Ectodermal cell (in vitro differentiated cells): ENCODE results near the gene LMTK3.

ENCODE experiments used
- H3K27ac ChIP-seq: 2 replicates; pipeline ENCODE4 v1.7.0; 2013; ENCODE audit warnings: mild to moderate bottlenecking, low read depth, low read length; ENCODE audit not compliant: insufficient read depth, poor library complexity, severe bottlenecking
- H3K27me3 ChIP-seq: 2 replicates; pipeline ENCODE4 v1.7.0; 2013; ENCODE audit warnings: mild to moderate bottlenecking, low read length; ENCODE audit not compliant: insufficient read depth, control insufficient read depth, poor library complexity, severe bottlenecking
- H3K36me3 ChIP-seq: one replicate; pipeline ENCODE4 v1.7.0; 2013; ENCODE audit warnings: low read length; ENCODE audit not compliant: control insufficient read depth, insufficient read depth
- H3K4me1 ChIP-seq: one replicate; pipeline ENCODE4 v1.7.0; 2013; ENCODE audit warnings: low read length; ENCODE audit not compliant: control insufficient read depth, insufficient read depth
- H3K4me3 ChIP-seq: 2 replicates; pipeline ENCODE4 v1.7.0; 2013; ENCODE audit warnings: low read depth, low read length, control low read depth; ENCODE audit not compliant: insufficient read depth
- H3K9me3 ChIP-seq: 2 replicates; pipeline ENCODE4 v1.7.0; 2013; ENCODE audit warnings: mild to moderate bottlenecking, low read length, moderate library complexity; ENCODE audit not compliant: control insufficient read depth
- WGBS, 2 experiments: methylation state at CpG; one replicate each; pipeline ENCODE4 v1.1.7; 2013; ENCODE audit warnings: missing lambda C conversion rate in 2 of 2; 5-methylcytosine and 5-hydroxymethylcytosine counted together

The LMTK3 gene

GRCh38 chr19:48518207-48518606 is 6.6 kb upstream of the LMTK3 start:
- no peaks in the 10 kb centered on the region for H3K4me1 ChIP-seq

DNA sequence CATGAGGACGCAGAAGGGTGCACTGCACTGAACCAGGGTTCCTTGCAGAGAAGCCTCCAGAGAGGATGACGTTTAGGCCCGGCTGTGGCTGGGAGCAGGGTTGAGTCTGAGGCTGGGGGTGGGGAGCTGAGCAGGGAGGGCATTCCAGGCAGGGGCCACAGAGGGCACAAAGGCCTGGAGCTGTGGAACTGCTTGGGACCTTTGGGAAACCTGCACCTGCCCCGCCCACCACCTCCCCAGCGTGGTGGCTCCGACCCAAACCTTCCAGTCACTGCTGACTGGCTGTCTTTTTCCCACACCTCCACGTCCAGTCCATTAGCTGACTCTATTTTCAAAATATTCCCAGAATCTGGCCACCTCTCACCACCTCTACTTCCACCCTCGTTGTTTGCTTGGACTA is 4.9 kb upstream of the LMTK3 start:
- H3K36me3 ChIP-seq = no peaks in the 10 kb centered on the region
- WGBS, 2 experiments = 84 to 85% methylated on average over 8 of the region's 8 CpGs

More at GRCh38 chr19:48518207-48518606, 6.6 kb upstream of the LMTK3 start:
- Histone ChIP-seq H3K27ac (peak overlapping the region; percentile 26), H3K36me3 (no peaks in the 10 kb centered on the region), H3K27me3 (peaks cover 4% of the 10 kb centered on the region), H3K9me3 (no peaks in the 10 kb centered on the region), H3K4me3 (no peak overlapping the region)
- 83 to 86% methylated on average over 3 of the region's 3 CpGs for WGBS, 2 experiments

DNA sequence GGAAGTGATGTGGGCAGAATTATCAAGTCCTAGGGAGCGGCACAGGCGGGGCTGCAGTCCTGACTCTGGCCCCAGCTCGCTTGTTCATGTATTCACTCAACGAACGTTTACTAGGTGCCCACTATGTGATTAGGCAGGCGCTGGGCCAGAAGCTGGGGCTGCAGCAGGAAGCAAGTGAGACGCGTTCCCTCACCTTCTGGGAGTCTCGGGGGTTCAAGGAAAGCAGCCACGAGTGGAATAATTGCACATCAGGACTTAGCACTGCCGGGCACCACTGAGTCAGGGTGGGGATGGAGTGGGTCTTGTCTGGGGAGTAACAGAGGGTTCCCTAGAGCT is 2.5 kb upstream of the LMTK3 start:
- Histone ChIP-seq H3K36me3 (no peaks in the 10 kb centered on the region), H3K27ac (no peak overlapping the region), H3K4me1 (peaks cover 3% of the 10 kb centered on the region), H3K4me3 (peak overlapping the region; percentile 76), H3K27me3 (peaks cover 25% of the 10 kb centered on the region), H3K9me3 (no peaks in the 10 kb centered on the region)
- 69 to 70% methylated on average over 11 of the region's 11 CpGs for WGBS, 2 experiments

More for the DNA sequence above, 4.9 kb upstream of the LMTK3 start:
- H3K4me3 ChIP-seq = no peak overlapping the region
- H3K4me1 ChIP-seq = peaks cover 3% of the 10 kb centered on the region
- no peak overlapping the region for H3K27ac ChIP-seq
- peaks cover 21% of the 10 kb centered on the region for H3K27me3 ChIP-seq
- H3K9me3 ChIP-seq = no peaks in the 10 kb centered on the region

DNA sequence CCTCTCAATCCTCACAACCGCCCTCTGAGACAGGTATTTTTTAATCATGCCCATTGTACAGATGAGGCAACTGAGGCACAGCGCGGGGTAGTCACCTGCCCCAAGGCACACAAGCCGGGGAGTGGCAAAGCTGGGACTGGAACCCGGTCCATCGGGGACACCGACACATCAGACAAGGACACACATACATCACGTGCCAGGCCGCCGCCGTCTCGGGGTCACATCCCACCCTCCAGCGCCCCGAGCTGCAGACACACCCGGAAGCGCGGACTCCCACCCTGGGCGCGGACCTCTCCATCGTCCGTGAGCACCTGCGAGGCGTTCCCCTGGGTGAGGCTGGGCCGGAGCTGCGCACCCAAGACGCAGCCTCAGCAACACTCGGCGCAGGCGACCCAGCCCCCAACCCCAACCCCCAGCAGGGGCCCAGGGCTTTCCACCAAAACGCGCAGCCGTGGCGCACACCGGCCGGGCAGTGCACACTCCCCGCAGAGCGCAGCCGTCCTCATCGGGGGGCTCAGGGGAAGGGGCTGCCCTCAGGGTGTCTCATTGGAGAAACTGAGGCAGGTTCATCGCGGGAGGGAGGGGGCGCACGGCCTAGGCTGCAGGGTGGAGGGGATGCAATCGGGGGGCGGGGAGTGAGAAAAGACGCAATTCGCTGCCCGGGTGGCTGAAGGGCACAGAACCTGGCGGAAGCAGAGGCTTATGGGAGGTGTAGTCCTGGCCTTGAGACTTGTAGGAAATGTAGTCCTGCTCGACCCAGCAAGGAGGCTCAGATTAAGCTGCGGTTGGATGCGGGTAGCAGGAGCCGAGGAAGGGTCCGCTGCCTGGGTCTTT is 1.9 kb upstream of the LMTK3 start:
- Histone ChIP-seq H3K4me3 (peak overlapping the region; percentile 76), H3K36me3 (no peaks in the 10 kb centered on the region), H3K4me1 (peaks cover 3% of the 10 kb centered on the region), H3K27ac (no peak overlapping the region), H3K27me3 (peaks cover 25% of the 10 kb centered on the region), H3K9me3 (no peaks in the 10 kb centered on the region)
- 7% methylated on average over 54 of the region's 54 CpGs for WGBS, 2 experiments

- Histone ChIP-seq H3K4me1 (peaks cover 3% of the 10 kb centered on the region), H3K36me3 (no peaks in the 10 kb centered on the region), H3K27ac (no peak overlapping the region), H3K9me3 (no peaks in the 10 kb centered on the region), H3K4me3 (peak overlapping the region; percentile 76), H3K27me3 (peaks cover 25% of the 10 kb centered on the region)
- WGBS, 2 experiments = 71 to 72% methylated on average over 19 of the region's 19 CpGs
These were observed 1.1 kb upstream of the LMTK3 start for GRCh38 chr19:48512504-48513288.

- 0 to 2% methylated on average over 32 of the region's 32 CpGs for WGBS, 2 experiments
- no peak overlapping the region for H3K27ac ChIP-seq
- H3K9me3 ChIP-seq = no peaks in the 10 kb centered on the region
- H3K36me3 ChIP-seq = no peaks in the 10 kb centered on the region
- peaks cover 25% of the 10 kb centered on the region for H3K27me3 ChIP-seq
- peak overlapping the region; percentile 42 for H3K4me3 ChIP-seq
- peaks cover 3% of the 10 kb centered on the region for H3K4me1 ChIP-seq
These were observed 309 bp downstream of the LMTK3 start for GRCh38 chr19:48511321-48511731.

GRCh38 chr19:48510421-48511268 is 990 bp downstream of the LMTK3 start:
- Histone ChIP-seq H3K36me3 (no peaks in the 10 kb centered on the region), H3K27me3 (peaks cover 25% of the 10 kb centered on the region), H3K4me1 (peaks cover 3% of the 10 kb centered on the region), H3K27ac (no peak overlapping the region), H3K9me3 (no peaks in the 10 kb centered on the region), H3K4me3 (peak overlapping the region; percentile 42)
- WGBS, 2 experiments = 18% methylated on average over 22 of the region's 24 CpGs

DNA sequence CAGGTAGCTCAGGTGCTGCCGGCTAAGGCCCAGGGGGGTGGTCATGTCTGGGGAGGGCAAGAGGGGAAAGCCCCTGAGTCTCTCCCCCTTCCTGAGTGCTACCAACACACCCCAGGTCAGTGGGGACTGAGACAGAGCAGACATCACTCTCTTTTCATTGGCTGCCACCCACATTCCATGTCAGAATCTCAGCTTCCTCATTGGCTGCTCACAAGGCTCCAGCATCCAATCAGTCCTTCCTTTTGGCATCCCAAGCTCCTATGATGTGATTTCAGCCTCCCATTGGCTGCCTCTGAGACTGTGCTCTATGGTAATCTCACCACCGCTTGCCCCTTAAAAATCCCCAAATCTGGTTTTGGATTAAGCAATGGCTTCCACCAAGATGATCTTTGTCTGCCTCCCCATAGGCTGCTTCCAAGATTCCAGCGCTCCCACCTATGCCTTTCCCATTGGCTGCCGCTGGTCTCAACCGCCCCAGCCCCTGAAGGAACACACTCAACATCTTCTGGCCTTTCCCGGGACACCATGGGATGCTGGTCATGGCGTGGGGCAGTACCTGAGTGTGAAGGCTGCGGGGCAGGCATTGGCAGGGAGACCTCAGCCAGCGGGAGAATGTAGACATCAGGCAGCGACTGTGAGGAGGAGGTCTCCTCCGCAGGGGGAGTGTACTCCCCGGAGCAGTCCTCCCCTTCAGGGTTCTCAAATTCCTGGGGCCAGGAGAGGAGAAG is 2.0 kb downstream of the LMTK3 start:
- no peaks in the 10 kb centered on the region for H3K36me3 ChIP-seq
- no peak overlapping the region for H3K27ac ChIP-seq
- H3K4me3 ChIP-seq = no peak overlapping the region
- peaks cover 3% of the 10 kb centered on the region for H3K4me1 ChIP-seq
- WGBS, 2 experiments = 84 to 87% methylated on average over 12 of the region's 12 CpGs
- H3K27me3 ChIP-seq = peaks cover 25% of the 10 kb centered on the region
- H3K9me3 ChIP-seq = no peaks in the 10 kb centered on the region

DNA sequence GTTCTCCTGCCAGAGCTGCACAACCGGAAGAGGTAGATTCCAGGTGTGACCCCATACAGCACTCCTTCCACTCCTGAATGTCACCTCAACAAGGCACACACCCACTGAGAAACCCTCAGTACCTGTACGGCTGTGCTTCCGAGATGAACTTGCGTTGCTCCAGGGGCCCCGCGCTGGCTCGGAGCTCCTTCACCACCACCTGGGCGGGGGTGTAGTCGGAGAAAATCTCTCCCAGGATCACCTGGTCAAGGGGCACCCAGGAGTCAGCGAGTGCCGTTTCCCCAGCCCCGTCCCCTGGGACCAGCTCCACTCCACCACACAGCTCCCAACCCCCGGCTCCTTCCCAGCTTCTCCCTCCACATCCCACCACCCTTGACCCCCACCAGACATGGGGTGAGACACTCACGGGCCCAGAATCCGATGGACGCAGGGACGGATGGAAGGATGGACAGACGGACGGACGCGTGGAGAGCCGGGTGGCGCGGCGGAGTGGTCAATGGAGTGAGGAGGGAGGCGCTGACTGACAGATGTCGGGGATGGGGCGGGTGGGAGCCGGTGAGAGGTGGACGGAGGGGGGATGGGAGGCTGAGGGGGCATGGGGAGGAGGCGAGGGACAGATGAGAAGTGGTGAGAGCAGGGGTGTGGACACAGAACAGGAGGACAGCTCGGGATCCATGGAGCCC is 2.8 kb downstream of the LMTK3 start:
- WGBS, 2 experiments = 92 to 93% methylated on average over 31 to 32 of the region's 32 CpGs
- Histone ChIP-seq H3K4me3 (no peak overlapping the region), H3K27ac (no peak overlapping the region), H3K9me3 (no peaks in the 10 kb centered on the region), H3K4me1 (peaks cover 3% of the 10 kb centered on the region), H3K36me3 (no peaks in the 10 kb centered on the region), H3K27me3 (peaks cover 25% of the 10 kb centered on the region)
